ENCODE results near the gene TNFAIP2. TPM values are rescaled to one million over a fixed set of nuclear protein-coding genes. Genes with fewer than 3 reads are reported as not detected.
A peak's percentile ranks its signal among the peaks of the same experiment; 100 is the strongest.

TNFAIP2 gene
- total RNA-seq, 4 donors from 2014 or later, result 14.8 to 72.9 (median 22.3) TPM

DNA sequence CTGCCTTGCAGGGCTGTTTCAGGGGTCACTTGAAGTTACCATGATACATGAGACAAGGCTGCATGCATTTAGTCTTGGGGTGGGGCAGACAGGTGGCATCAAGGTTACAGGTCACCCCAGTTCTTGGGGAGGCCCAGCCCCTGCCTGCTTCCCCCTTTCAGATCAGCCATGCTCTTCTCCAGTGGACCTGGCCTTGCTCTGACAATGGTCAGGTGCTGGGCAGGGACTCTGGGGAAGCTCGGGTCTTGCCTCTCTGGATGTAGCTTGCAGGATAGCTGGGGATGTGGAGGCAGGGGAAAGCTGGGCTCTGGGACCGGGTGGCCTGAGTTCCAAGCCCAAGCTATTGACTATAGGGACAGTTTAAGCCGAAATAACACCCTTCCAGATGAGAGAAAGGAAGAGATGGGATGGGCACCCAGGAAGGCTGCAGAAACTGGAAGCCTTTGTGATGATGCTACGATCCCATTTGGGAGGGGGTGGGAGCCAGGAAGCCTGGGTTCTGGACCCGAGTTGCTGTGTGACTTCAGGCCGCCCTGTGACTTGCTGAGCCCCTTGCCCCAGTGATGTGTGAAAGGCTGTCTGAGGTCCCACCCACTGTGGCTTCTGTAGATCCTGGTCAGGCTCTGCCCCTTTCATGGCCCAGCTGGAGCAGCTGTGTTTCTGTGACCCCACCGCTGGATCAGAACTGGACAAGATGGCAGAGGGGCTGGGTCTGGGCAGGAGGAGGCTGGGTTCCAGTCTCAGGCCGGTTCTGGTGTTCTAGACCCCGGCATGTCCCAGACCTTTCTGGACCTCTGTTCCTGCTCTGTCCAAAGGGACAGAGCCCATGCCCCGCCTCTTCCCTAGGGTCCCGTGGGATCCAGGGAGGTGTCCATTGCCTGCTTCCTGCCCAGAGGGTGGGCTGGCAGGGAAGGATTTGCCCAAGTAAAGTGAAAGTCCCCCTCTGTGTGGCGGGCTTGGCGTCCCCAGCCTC, 2.1 kb downstream of the TNFAIP2 start:
- TF ChIP-seq, protein P1, sequence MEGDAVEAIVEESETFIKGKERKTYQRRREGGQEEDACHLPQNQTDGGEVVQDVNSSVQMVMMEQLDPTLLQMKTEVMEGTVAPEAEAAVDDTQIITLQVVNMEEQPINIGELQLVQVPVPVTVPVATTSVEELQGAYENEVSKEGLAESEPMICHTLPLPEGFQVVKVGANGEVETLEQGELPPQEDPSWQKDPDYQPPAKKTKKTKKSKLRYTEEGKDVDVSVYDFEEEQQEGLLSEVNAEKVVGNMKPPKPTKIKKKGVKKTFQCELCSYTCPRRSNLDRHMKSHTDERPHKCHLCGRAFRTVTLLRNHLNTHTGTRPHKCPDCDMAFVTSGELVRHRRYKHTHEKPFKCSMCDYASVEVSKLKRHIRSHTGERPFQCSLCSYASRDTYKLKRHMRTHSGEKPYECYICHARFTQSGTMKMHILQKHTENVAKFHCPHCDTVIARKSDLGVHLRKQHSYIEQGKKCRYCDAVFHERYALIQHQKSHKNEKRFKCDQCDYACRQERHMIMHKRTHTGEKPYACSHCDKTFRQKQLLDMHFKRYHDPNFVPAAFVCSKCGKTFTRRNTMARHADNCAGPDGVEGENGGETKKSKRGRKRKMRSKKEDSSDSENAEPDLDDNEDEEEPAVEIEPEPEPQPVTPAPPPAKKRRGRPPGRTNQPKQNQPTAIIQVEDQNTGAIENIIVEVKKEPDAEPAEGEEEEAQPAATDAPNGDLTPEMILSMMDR (IDR thresholded peaks at IDR 0.05 in 4 of 5, conservative IDR thresholded peaks at IDR 0.05 in 1 of 5), result no peak
- no peak for TF ChIP-seq POLR2A (IDR thresholded peaks at IDR 0.05)
- DNase-seq (no peak), ATAC-seq (no peak)
- Histone ChIP-seq H3K27ac (no peak overlapping the region), H3K4me1 (peaks cover 45 to 63% of the 10 kb centered on the region in 2 donors), H3K27me3 (no peaks in the 10 kb centered on the region), H3K4me3 (no peak overlapping the region), H3K36me3 (peaks cover 0 to 7% of the 10 kb centered on the region in 2 donors), H3K9me3 (no peaks in the 10 kb centered on the region)
- intact Hi-C loops (cut with DNase I; ENCODE audit: low total_unique reads), result loop anchor here (2.0 to 5.0 kb wide), 2 partner anchors 21 to 48 kb away; no protein-coding TSS in a partner anchor
- in situ Hi-C loops (cut with MboI; ENCODE audit: low sequenced_read_pairs in 4 of 4), result loop anchor here in 1 of 4 donors (10.0 kb wide), 1 partner anchor 279 kb away; no protein-coding TSS in a partner anchor

DNA sequence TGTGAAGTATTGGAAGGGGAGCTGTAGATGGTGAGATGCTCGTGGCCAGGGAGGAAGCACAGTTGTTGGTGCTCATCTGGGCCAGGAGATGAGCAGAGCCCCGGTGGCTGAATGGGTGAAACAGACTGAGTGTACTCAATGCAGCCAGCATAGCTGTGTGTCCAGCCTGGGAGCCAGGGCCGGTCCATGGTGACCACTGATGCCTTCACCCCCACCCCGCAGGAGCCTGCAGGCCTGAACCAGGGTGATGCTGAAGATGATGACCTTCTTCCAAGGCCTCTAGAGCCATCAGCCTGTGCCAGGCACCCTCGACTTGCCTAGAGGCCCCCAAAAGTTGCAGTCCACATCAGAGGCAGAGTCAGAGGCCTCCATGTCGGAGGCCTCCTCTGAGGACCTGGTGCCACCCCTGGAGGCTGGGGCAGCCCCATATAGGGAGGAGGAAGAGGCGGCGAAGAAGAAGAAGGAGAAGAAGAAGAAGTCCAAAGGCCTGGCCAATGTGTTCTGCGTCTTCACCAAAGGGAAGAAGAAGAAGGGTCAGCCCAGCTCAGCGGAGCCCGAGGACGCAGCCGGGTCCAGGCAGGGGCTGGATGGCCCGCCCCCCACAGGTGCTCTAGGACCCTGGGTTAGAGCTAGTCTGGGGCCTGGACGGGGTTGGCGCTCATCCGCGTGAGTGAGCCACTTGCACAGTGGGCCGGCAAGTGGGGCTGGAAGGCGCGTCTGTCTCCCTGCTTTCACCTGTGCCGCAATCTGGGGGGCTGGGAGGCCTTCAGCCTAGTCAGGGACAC, 3.0 kb downstream of the TNFAIP2 start:
- ATAC-seq (no peak), DNase-seq (no peak)
- peaks cover 45 to 56% of the 10 kb centered on the region in 2 donors for H3K4me1 ChIP-seq
- no peaks in the 10 kb centered on the region for H3K27me3 ChIP-seq
- peak overlapping the region; percentile 47 to 72 (median 67) for H3K27ac ChIP-seq
- H3K9me3 ChIP-seq, result no peaks in the 10 kb centered on the region
- in situ Hi-C loops (cut with MboI; ENCODE audit: low sequenced_read_pairs in 4 of 4) (loop anchor here in 1 of 4 donors (10.0 kb wide), 1 partner anchor 279 kb away; no protein-coding TSS in a partner anchor), intact Hi-C loops (cut with DNase I; ENCODE audit: low total_unique reads) (loop anchor here (2.0 to 5.0 kb wide), 2 partner anchors 21 to 49 kb away; no protein-coding TSS in a partner anchor)
- H3K36me3 ChIP-seq, result peaks cover 0 to 8% of the 10 kb centered on the region in 2 donors
- peak overlapping the region; percentile 1 to 45 (median 38) for H3K4me3 ChIP-seq
- TF ChIP-seq POLR2A (IDR thresholded peaks at IDR 0.05), result no peak
- TF ChIP-seq, protein P1 (IDR thresholded peaks at IDR 0.05 in 4 of 5, conservative IDR thresholded peaks at IDR 0.05 in 1 of 5), result no peak

DNA sequence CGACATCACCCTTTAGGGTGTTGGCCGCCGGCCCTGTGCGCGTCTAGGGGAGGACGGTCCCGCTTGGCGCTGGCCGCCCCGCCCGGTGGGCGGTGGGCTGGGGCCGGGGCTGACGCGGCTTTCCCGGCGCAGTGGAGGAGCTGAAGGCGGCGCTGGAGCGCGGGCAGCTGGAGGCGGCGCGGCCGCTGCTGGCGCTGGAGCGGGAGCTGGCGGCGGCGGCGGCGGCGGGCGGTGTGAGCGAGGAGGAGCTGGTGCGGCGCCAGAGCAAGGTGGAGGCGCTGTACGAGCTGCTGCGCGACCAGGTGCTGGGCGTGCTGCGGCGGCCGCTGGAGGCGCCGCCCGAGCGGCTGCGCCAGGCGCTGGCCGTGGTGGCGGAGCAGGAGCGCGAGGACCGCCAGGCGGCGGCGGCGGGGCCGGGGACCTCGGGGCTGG, 3.6 kb downstream of the TNFAIP2 start:
- peak; percentile 51 to 79 for DNase-seq
- H3K27ac ChIP-seq, result peak overlapping the region; percentile 47 to 72 (median 67)
- ATAC-seq, result peak; percentile 53 to 64
- intact Hi-C loops (cut with DNase I; ENCODE audit: low total_unique reads) (loop anchor here (2.0 to 5.0 kb wide), 2 partner anchors 22 to 50 kb away; no protein-coding TSS in a partner anchor), in situ Hi-C loops (cut with MboI; ENCODE audit: low sequenced_read_pairs in 4 of 4) (loop anchor here in 1 of 4 donors (10.0 kb wide), 1 partner anchor 278 kb away; no protein-coding TSS in a partner anchor)
- H3K9me3 ChIP-seq, result no peaks in the 10 kb centered on the region
- TF ChIP-seq POLR2A (IDR thresholded peaks at IDR 0.05), result no peak
- TF ChIP-seq, protein P1 (IDR thresholded peaks at IDR 0.05 in 4 of 5, conservative IDR thresholded peaks at IDR 0.05 in 1 of 5), result peak in 4 of 5 experiments; percentile 39 to 54 (median 43)
- no peaks in the 10 kb centered on the region for H3K27me3 ChIP-seq
- H3K4me1 ChIP-seq, result peaks cover 45 to 53% of the 10 kb centered on the region in 2 donors
- H3K4me3 ChIP-seq, result peak overlapping the region; percentile 1 to 45 (median 38)
- H3K36me3 ChIP-seq, result peaks cover 0 to 8% of the 10 kb centered on the region in 2 donors

DNA sequence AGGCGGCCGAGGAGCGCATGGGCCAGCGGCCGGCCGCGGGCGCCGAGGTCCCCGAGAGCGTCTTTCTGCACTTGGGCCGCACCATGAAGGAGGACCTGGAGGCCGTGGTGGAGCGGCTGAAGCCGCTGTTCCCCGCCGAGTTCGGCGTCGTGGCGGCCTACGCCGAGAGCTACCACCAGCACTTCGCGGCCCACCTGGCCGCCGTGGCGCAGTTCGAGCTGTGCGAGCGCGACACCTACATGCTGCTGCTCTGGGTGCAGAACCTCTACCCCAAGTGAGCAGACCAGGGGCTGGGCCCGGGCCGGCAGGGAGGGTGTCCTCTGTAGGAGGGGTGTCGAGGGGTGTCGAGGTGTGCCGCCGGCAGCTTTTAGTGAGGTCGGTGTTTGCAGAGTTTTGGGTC, 4.1 kb downstream of the TNFAIP2 start:
- H3K9me3 ChIP-seq, result no peaks in the 10 kb centered on the region
- no peak for DNase-seq
- in situ Hi-C loops (cut with MboI; ENCODE audit: low sequenced_read_pairs in 4 of 4) (loop anchor here in 1 of 4 donors (10.0 kb wide), 1 partner anchor 277 kb away; no protein-coding TSS in a partner anchor), intact Hi-C loops (cut with DNase I; ENCODE audit: low total_unique reads) (loop anchor here (2.0 to 5.0 kb wide), 2 partner anchors 23 to 50 kb away; no protein-coding TSS in a partner anchor)
- TF ChIP-seq, protein P1 (IDR thresholded peaks at IDR 0.05 in 4 of 5, conservative IDR thresholded peaks at IDR 0.05 in 1 of 5), result no peak
- TF ChIP-seq POLR2A (IDR thresholded peaks at IDR 0.05), result no peak
- peaks cover 45 to 49% of the 10 kb centered on the region in 2 donors for H3K4me1 ChIP-seq
- peak overlapping the region in 3 of 4 donors; percentile 56 to 61 (median 56) for H3K27ac ChIP-seq
- no peak overlapping the region for H3K4me3 ChIP-seq
- H3K27me3 ChIP-seq, result no peaks in the 10 kb centered on the region
- no peak for ATAC-seq
- H3K36me3 ChIP-seq, result peaks cover 0 to 8% of the 10 kb centered on the region in 2 donors
